HEK293 (cell line): ENCODE measurements around the gene IPO13.

Experiments
- CTCF ChIA-PET: fragments of 350-600 bp; formaldehyde crosslinking; extraction: SDS; loops from one replicate; lab custom pipeline; 2021; ENCODE audit warnings: antibody characterized with exemption; lab: Yijun Ruan, JAX
- POLR2A ChIA-PET: fragments of 300-600 bp; formaldehyde crosslinking; extraction: SDS; loops from one replicate; lab custom pipeline; 2020; ENCODE audit warnings: antibody characterized with exemption, inconsistent platforms; lab: Yijun Ruan, JAX
- H3K27ac ChIP-seq: fragments of 200-500 bp; sonication (Bioruptor generic); 2 replicates; pipeline ENCODE4 v1.5.1; 2014; ENCODE audit warnings: low read depth, low read length, control low read depth, inconsistent platforms; ENCODE audit errors: extremely low read depth
- H3K36me3 ChIP-seq, 2 experiments: fragments of 200-500 bp in 1 of 2; sonication (Bioruptor generic) in 1 of 2; 1 replicate in 1 of 2; 2 replicates in 1 of 2; pipeline ENCODE4 v1.5.1; 2014 to 2017; ENCODE audit warnings: inconsistent platforms in 2 of 2, low read length in 2 of 2; ENCODE audit not compliant: control insufficient read depth in 2 of 2, insufficient read depth in 1 of 2
- H3K4me1 ChIP-seq: fragments of 200-500 bp; sonication (Bioruptor generic); 2 replicates; pipeline ENCODE4 v1.5.1; 2014; ENCODE audit warnings: mild to moderate bottlenecking, low read length, inconsistent platforms; ENCODE audit not compliant: control insufficient read depth, insufficient read depth
- H3K4me3 ChIP-seq: 2 replicates; pipeline ENCODE4 v1.5.1; 2011; ENCODE audit warnings: low read depth, mild to moderate bottlenecking, control low read depth, low read length, moderate library complexity
- H3K9me3 ChIP-seq: fragments of 200-500 bp; sonication (Bioruptor generic); 2 replicates; pipeline ENCODE4 v1.5.1; 2014; ENCODE audit warnings: low read depth, low read length, inconsistent platforms; ENCODE audit not compliant: control insufficient read depth, insufficient read depth
- AEBP2 ChIP-seq: fragments of 450-650 bp; formaldehyde crosslinking; IDR thresholded peaks from 2 replicates; pipeline ENCODE4 v1.5.1; 2016; ENCODE audit warnings: missing biosample characterization, missing genetic modification characterization, borderline replicate concordance
- HIC1 ChIP-seq: fragments of 450-650 bp; formaldehyde crosslinking; IDR thresholded peaks from 2 replicates; pipeline ENCODE4 v1.5.1; 2016; ENCODE audit warnings: missing biosample characterization, missing genetic modification characterization
- KLF7 ChIP-seq: fragments of 450-650 bp; formaldehyde crosslinking; IDR thresholded peaks from 2 replicates; pipeline ENCODE4 v1.5.1; 2016; ENCODE audit warnings: missing biosample characterization, missing genetic modification characterization, borderline replicate concordance
- PATZ1 ChIP-seq: fragments of 450-650 bp; formaldehyde crosslinking; IDR thresholded peaks from 2 replicates; pipeline ENCODE4 v1.5.1; 2016; ENCODE audit warnings: missing biosample characterization, missing genetic modification characterization
- PRDM6 ChIP-seq: fragments of 450-650 bp; formaldehyde crosslinking; IDR thresholded peaks from 2 replicates; pipeline ENCODE4 v1.5.1; 2017; ENCODE audit warnings: missing biosample characterization, missing genetic modification characterization
- RBAK ChIP-seq: fragments of 450-650 bp; formaldehyde crosslinking; IDR thresholded peaks from 2 replicates; pipeline ENCODE4 v1.5.1; 2016; ENCODE audit warnings: missing biosample characterization, missing genetic modification characterization
- REST ChIP-seq: fragments of 450-650 bp; formaldehyde crosslinking; IDR thresholded peaks from 2 replicates; pipeline ENCODE4 v1.5.1; 2016; ENCODE audit warnings: missing biosample characterization, missing genetic modification characterization
- SCRT1 ChIP-seq: fragments of 450-650 bp; formaldehyde crosslinking; IDR thresholded peaks from 2 replicates; pipeline ENCODE4 v1.5.1; 2016; ENCODE audit warnings: missing biosample characterization, missing genetic modification characterization, borderline replicate concordance
- SP7 ChIP-seq: fragments of 450-650 bp; formaldehyde crosslinking; IDR thresholded peaks from 2 replicates; pipeline ENCODE4 v1.5.1; 2016; ENCODE audit warnings: missing biosample characterization, missing genetic modification characterization
- YY1 ChIP-seq: fragments of 450-650 bp; formaldehyde crosslinking; IDR thresholded peaks from 2 replicates; pipeline ENCODE4 v1.5.1; 2018; ENCODE audit warnings: missing biosample characterization, missing genetic modification characterization
- ZBTB17 ChIP-seq: fragments of 450-650 bp; formaldehyde crosslinking; IDR thresholded peaks from 2 replicates; pipeline ENCODE4 v1.5.1; 2016; ENCODE audit warnings: missing biosample characterization, missing genetic modification characterization
- ZBTB48 ChIP-seq: fragments of 450-650 bp; formaldehyde crosslinking; IDR thresholded peaks from 2 replicates; pipeline ENCODE4 v1.5.1; 2016; ENCODE audit warnings: missing biosample characterization, missing genetic modification characterization
- ZBTB7A ChIP-seq: fragments of 450-650 bp; formaldehyde crosslinking; IDR thresholded peaks from 2 replicates; pipeline ENCODE4 v1.5.1; 2016; ENCODE audit warnings: low read depth, missing biosample characterization, missing genetic modification characterization
- ZFP37 ChIP-seq: fragments of 450-650 bp; formaldehyde crosslinking; IDR thresholded peaks from 2 replicates; pipeline ENCODE4 v1.5.1; 2016; ENCODE audit warnings: missing biosample characterization, missing genetic modification characterization
- ZNF114 ChIP-seq: fragments of 450-650 bp; formaldehyde crosslinking; IDR thresholded peaks from 2 replicates; pipeline ENCODE4 v1.5.0; 2017; ENCODE audit warnings: missing biosample characterization, missing genetic modification characterization
- ZNF211 ChIP-seq: fragments of 450-650 bp; formaldehyde crosslinking; IDR thresholded peaks from 2 replicates; pipeline ENCODE4 v1.5.1; 2016; ENCODE audit warnings: low read depth, missing biosample characterization, missing genetic modification characterization
- ZNF354C ChIP-seq: fragments of 450-650 bp; formaldehyde crosslinking; IDR thresholded peaks from 2 replicates; pipeline ENCODE4 v1.5.1; 2016; ENCODE audit warnings: missing biosample characterization, missing genetic modification characterization, low read depth, borderline replicate concordance
- ZNF394 ChIP-seq: fragments of 450-650 bp; formaldehyde crosslinking; IDR thresholded peaks from 2 replicates; pipeline ENCODE4 v1.5.1; 2016; ENCODE audit warnings: missing biosample characterization, missing genetic modification characterization, mild to moderate bottlenecking, moderate library complexity, borderline replicate concordance
- ZNF549 ChIP-seq: fragments of 450-650 bp; IDR thresholded peaks from 2 replicates; pipeline ENCODE4 v1.5.1; 2018; ENCODE audit warnings: missing biosample characterization, missing genetic modification characterization, mild to moderate bottlenecking, inconsistent platforms, moderate library complexity
- ZNF654 ChIP-seq: fragments of 450-650 bp; formaldehyde crosslinking; IDR thresholded peaks from 2 replicates; pipeline ENCODE4 v1.5.1; 2016; ENCODE audit warnings: low read depth, missing biosample characterization, missing genetic modification characterization
- ZNF830 ChIP-seq: fragments of 450-650 bp; IDR thresholded peaks from 2 replicates; pipeline ENCODE4 v1.5.0; 2018; ENCODE audit warnings: missing biosample characterization, missing genetic modification characterization, low read depth, mild to moderate bottlenecking, moderate library complexity
- ZNF843 ChIP-seq: fragments of 450-650 bp; formaldehyde crosslinking; IDR thresholded peaks from 2 replicates; pipeline ENCODE4 v1.5.1; 2016; ENCODE audit warnings: missing biosample characterization, missing genetic modification characterization
- ZSCAN5A ChIP-seq: fragments of 450-650 bp; formaldehyde crosslinking; IDR thresholded peaks from 2 replicates; pipeline ENCODE4 v1.5.1; 2016; ENCODE audit warnings: missing biosample characterization, missing genetic modification characterization

The IPO13 gene

GRCh38 chr1:43974443-43975248 lies 27.9 kb downstream of the IPO13 start, which contains the start of gene ATP6V0B:
Gene ATP6V0B (plus strand): TSS chr1:43974960. CDS start chr1:43975041, 81 bp downstream.
- Histone ChIP-seq H3K4me1 (no peaks in the 10 kb centered on the region), H3K36me3 (peaks cover 7 to 57% of the 10 kb centered on the region in 2 experiments; a peak in 2 of 3 replicates), H3K9me3 (no peaks in the 10 kb centered on the region), H3K4me3 (peak within 1 kb of the TSS; percentile 88), H3K27ac (peak within 1 kb of the TSS; percentile 70)
- POLR2A ChIA-PET, result interaction anchor here (0.6 to 3.6 kb wide), 16 partner anchors 10 to 1567 kb away, joined by 3 to 15 read pairs (median 4); partner anchors contain the start of genes CCDC24, DMAP1, IPO13 and KDM4A
- CTCF ChIA-PET, result interaction anchor here (0.6 to 1.2 kb wide), 4 partner anchors 29 to 210 kb away, joined by 3 to 4 read pairs (median 4); no protein-coding TSS in a partner anchor
- TF ChIP-seq ZBTB7A, result no peak
- peak; percentile 46; the same call in 1 of the 2 replicates for TF ChIP-seq ZNF843 (tag by site-specific recombination)
- peak; percentile 60 for TF ChIP-seq SCRT1 (tag by site-specific recombination)
- TF ChIP-seq KLF7 (tag by site-specific recombination), result no peak
- peak; percentile 66 for TF ChIP-seq SP7 (tag by site-specific recombination)
- TF ChIP-seq ZNF114 (tag by site-specific recombination), result no peak
- TF ChIP-seq RBAK (tag by site-specific recombination), result no peak
- no peak for TF ChIP-seq AEBP2 (tag by site-specific recombination)
- peak; percentile 56 for TF ChIP-seq ZBTB48
- TF ChIP-seq PATZ1 (tag by site-specific recombination), result peak; percentile 75
- TF ChIP-seq ZBTB17 (tag by site-specific recombination), result peak; percentile 99
- 0 out of 2 replicates have a peak, but pooled peaks have one; percentile 16 for TF ChIP-seq ZNF394 (tag by site-specific recombination)
- peak; percentile 60; the same call in 1 of the 2 replicates for TF ChIP-seq ZFP37 (tag by site-specific recombination)
- no peak for TF ChIP-seq ZSCAN5A
- TF ChIP-seq ZNF830 (tag by site-specific recombination), result no peak
- peak; percentile 41; the same call in 1 of the 2 replicates for TF ChIP-seq HIC1 (tag by site-specific recombination)
- no peak for TF ChIP-seq ZNF211 (tag by site-specific recombination)
- TF ChIP-seq REST (tag by site-specific recombination), result peak; percentile 27; the same call in 1 of the 2 replicates
- peak; percentile 78 for TF ChIP-seq YY1 (tag by site-specific recombination)
- no peak for TF ChIP-seq PRDM6 (tag by site-specific recombination)
- no peak for TF ChIP-seq ZNF654 (tag by site-specific recombination)
- TF ChIP-seq ZNF549 (tag by site-specific recombination), result no peak
- TF ChIP-seq ZNF354C (tag by site-specific recombination), result no peak
